Liver (tissue), 3 donors: Measurements from ENCODE around the gene KRR1.

Experiments used
- ATF3 ChIP-seq: IDR thresholded peaks from 2 replicates; pipeline ENCODE4 v1.6.1; 2016; ENCODE audit warnings: antibody characterized with exemption
- CTCF ChIP-seq: fragments of 150-350 bp; IDR thresholded peaks from 2 replicates; pipeline ENCODE4 v1.5.1; 2017; ENCODE audit warnings: improper control_type of control experiment, low read depth, low read length; ENCODE audit not compliant: missing input control
- EGR1 ChIP-seq, 2 donors: IDR thresholded peaks; 2 replicates each; pipeline ENCODE4 v1.6.1; 2016 to 2018; ENCODE audit warnings: antibody characterized with exemption in 2 of 2, low read depth in 2 of 2
- GABPA ChIP-seq, 2 donors: IDR thresholded peaks in 1 of 2; conservative IDR thresholded peaks in 1 of 2; 2 replicates each; pipeline ENCODE4 v1.6.1; 2016; ENCODE audit warnings: antibody characterized with exemption in 2 of 2, mild to moderate bottlenecking in 1 of 2, moderate library complexity in 1 of 2
- SP1 ChIP-seq: IDR thresholded peaks from 2 replicates; pipeline ENCODE4 v1.6.1; 2018; ENCODE audit warnings: antibody characterized with exemption, mild to moderate bottlenecking
- YY1 ChIP-seq: IDR thresholded peaks from 2 replicates; pipeline ENCODE4 v1.6.1; 2016; ENCODE audit warnings: antibody characterized with exemption, mild to moderate bottlenecking
- donor health status: healthy.
- donor health status: healthy.

- no peak for TF ChIP-seq CTCF
- no peak for TF ChIP-seq ATF3
- no peak for TF ChIP-seq GABPA (IDR thresholded peaks at IDR 0.05 in 1 of 2, conservative IDR thresholded peaks at IDR 0.05 in 1 of 2)
- no peak for TF ChIP-seq YY1
- peak; percentile 5 for TF ChIP-seq SP1
- TF ChIP-seq EGR1 (IDR thresholded peaks at IDR 0.05; ENCODE audit: low read depth in 2 of 2): no peak
Observed at GRCh38 chr12:75503459-75503858, 8.0 kb downstream of the KRR1 start.
